DMS53 (cell line): ENCODE measurements around the gene TRAF6.

Experiments
- DNase-seq: peaks from one replicate; lab custom pipeline; 2025; lab: John Stamatoyannopoulos, UW

The TRAF6 gene

DNA sequence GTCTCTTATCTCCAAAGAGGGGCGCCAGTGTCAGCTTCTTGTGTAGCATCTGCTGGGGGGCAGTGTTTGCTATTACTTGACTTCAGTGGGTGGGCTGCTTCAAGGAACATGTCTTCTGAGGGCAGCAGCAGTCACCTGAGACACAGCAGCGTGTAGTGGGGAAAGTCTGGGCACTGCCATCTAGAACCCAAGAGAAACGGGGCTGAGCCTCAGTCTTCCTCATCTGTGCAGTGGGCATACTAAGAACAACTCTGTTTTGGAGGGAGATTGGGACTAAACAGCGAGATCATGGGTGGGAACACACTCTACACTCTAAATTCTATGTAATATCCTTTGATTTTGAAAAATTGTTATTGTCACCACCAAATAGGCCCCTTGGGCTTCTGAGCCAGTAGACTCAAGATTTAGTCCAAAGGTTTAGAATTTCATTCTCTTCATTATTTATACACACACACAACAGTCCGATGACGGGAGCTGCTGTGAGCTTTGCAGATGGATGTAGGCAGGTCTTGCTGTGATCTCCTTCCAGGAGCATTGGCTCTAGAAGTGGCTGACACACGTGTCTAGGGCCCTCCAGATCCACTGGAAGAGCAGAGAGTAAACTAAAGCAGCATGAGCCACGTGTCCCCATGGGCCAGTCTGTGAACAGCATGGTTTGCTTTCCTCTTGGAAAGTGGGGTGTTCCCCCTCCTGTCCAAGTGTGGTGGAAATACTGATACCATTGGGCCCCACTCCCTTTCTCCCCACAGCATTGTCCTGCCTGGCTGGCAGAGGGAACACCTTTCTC is 51.8 kb downstream of the TRAF6 start:
- peak; percentile 45 for DNase-seq

GRCh38 chr11:36456156-36456555 is 53.9 kb downstream of the TRAF6 start:
- DNase-seq, result no peak

DNA sequence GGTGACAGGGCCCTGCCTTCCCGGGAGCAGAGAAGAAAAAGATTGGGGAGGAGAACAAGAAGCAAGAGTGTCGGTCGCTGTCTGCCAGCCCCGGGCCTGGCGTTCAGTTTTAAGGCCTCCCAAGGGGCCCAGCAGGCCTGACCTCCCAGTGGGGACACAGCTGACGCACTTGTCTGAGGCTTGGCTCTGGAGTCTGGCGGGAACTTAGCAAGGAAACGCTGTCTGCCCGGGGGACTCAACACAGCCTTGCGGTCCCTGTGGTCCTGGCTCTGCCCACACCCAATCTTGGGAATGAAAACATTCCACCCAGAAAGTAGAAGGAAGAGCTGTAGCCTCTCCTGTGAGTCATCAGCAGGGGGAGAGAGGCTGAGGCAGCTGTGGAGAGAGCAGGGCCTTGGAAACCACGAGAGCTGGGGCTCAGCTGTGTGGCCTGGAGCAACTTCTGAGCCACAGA is 54.4 kb downstream of the TRAF6 start:
- DNase-seq, result peak; percentile 40

DNA sequence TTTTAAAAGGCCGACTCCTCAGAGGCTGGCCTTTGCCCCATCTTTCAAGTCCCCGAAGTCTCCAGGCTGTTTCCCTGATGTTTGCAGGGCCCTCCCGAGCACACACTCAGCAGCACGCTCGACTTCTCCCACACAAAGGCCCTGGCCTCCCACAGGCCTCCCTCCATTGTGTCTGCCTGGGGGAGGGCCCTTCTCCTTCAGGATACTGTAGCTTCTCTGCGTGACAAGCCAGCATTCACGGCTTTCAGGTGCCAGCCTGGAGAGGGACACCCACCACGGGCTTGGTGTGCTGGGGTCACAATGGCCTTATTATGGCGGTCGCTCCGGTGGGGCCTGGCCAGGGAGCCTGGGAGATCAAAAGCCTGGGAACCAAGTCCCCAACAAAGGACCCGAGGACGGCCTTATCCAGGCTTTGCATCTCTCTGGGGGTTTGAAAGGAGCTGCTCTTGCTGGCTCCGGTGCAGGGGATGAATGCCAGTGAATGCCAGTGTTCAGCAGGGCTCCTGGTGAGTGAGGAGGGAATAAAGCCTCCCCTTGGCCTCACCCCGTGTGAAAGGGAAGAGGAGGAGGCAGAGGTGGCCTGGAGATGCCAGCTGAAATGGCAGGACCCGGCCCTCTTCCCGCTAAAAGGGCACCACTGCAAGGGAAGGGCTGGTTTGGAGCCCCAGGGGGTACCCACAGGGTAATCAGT is 55.0 kb downstream of the TRAF6 start:
- peak; percentile 66 for DNase-seq

DNA sequence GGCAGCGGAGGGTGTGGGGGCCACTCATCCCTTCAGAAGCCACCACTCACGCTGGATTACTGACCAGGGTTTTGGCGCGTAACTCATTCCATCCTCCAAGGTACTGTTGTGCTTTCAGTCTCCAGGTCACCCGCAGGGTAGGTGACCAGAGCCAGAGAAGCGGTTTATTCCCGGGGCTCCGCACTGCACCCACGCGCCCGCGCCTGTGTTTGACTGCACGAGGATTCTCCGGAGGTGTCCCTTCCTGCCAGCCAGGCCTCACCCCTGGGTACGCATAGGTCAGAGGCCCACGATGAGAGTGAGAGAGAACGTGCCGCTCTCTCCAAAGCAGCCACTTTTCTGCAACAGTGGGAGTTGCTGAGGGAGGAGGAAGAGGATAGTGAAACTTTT is 55.5 kb downstream of the TRAF6 start:
- no peak for DNase-seq

DNA sequence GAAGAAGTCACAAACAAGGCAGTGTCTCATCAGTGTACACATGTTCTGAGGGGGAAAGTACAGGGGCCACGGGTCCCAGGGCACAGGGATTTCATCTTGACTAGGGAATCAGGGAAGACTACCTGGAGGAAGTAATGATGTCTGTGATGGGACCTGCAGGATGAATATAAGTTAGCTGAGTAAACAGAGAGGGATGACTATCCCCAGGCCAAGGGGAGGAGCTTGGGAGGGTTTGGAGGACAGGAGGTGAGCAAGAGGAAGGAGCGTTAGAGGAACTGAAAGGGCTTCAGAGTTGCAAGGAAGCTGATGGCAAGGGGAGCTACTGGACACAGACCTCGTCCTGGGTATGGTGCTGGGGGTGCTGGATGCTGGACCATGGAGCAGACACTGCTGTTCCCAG is 56.4 kb downstream of the TRAF6 start:
- peak; percentile 58 for DNase-seq

- DNase-seq, result peak; percentile 16
Measured at GRCh38 chr11:36452961-36453360, 57.1 kb downstream of the TRAF6 start.

GRCh38 chr11:36452236-36452940 is 57.7 kb downstream of the TRAF6 start:
- DNase-seq, result peak; percentile 4

DNA sequence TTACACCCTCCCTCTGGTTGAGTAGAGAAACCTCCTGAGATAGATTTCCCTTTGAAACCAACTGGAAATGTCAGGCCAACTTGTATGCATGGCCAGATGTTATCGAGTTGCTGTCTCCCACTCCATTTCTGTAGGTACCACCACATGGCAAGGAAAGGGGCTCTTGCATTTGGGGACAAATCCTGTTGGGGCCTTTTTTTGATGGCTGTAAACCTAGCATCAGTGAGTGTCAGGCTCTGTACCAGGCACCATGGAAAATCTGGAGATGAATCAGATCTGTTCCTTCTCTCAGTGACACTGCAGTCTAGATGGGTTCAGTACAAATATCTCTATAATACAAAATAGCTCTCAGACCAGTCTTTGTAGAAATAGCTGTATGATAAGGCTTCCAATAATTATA is 58.4 kb downstream of the TRAF6 start:
- DNase-seq, result no peak

GRCh38 chr11:36451045-36451444 is 59.0 kb downstream of the TRAF6 start:
- no peak for DNase-seq

DNA sequence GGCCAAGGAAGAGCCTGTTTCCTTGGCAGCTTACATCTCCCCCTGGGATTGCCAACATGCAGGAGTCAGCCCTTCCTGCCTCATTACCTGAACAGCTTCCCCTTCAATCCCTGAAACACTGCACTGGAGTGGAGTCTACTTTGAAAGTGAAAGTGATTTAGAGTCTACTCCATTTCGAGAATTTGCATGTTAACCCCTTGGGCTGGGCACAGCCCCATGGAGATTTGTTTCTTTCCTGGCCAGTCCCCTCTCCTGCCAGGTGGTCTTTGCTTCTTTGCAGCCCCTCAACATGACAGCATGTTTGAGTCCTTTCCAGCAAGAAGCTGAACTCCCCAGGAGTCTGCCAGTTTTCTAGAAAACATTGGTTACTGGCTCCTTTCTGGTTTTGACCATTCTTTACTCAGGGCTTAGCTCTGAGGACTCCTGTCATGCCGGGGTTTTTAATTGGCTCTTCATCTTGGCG is 59.9 kb downstream of the TRAF6 start:
- peak; percentile 36 for DNase-seq

DNA sequence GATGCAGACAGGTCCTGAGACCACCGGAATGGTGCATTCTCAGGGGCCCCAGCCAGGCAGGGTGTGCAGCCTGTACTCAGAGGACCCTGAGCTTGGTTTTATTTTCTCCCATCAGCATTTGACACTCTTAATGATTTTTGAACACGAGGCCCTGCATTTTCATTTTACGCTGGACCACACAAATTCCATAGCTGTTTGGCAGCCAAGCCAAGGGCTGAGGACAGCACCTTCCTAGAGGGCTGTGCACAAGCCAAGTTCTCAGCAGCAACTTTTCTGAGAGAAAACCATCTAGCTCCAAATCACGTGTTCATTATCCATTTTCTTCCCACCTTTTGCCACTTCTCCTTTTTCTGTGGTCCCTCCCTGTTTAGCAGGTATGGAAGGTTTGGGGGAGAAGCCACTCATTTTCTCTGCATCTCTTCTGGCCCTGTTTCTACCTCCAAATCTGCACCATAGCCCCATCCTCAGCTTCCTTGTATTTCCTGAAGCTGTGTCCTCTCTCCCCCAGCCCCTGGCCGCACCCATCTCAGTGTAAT is 60.4 kb downstream of the TRAF6 start:
- DNase-seq, result no peak

GRCh38 chr11:36447947-36448346 is 62.1 kb downstream of the TRAF6 start:
- DNase-seq, result peak; percentile 22

- no peak for DNase-seq
Measured at GRCh38 chr11:36447514-36447913, 62.6 kb downstream of the TRAF6 start.

GRCh38 chr11:36446135-36446534 is 63.9 kb downstream of the TRAF6 start:
- DNase-seq, result no peak

GRCh38 chr11:36443661-36444060 is 66.4 kb downstream of the TRAF6 start:
- DNase-seq, result no peak

DNA sequence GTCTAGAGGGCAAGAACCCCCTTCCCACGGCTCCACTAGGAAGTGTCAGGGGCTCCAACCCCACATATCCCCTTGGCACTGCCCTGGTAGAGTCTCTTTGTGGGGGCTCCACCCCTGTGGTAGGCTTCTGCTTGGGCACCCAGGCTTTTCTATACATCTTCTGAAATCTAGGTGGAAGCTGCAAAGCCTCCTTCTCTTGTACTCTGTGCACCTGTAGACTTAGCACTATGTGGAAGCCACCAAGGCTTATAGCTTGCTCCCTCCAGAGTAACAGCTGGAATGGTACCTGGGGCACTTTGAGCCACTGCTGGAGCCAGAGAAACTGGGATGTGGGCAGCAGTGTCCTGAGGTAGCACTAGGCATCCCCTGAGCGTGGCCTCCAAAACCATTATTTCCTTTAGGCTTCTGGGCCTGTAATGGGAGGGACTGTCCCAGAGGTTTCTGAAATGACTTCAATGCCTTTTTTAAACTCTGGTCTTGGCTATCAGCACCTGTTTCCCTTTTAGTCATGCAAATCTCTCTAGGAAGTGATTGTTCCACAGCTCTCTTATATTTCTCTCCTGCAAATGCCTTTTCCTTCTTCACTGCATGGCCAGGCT is 68.4 kb downstream of the TRAF6 start:
- DNase-seq, result no peak

DNA sequence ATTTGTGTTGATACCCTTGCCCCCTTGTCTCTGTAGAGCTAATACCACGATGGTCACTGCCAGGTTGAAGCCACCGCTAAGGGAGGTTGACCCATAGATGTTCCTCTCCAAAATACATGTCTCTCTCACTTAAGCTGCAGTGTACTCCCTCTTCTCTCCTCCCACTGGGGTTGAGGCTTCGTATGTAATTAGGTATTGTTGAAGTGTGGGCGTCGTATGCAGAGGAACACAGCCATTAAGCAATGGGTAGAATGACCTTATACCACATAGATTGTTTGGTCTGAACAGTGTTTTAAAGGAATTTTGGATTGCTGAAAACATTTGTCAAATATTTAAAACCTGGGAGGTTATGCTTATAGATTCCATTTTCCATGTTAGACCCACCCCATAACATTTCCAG is 71.9 kb downstream of the TRAF6 start:
- DNase-seq, result no peak

GRCh38 chr11:36437413-36437812 is 72.7 kb downstream of the TRAF6 start:
- DNase-seq, result no peak
